Measurements from ENCODE around the gene MEGF9. TPM values are rescaled to one million over a fixed set of nuclear protein-coding genes. Genes with fewer than 3 reads are reported as not detected.

Gene MEGF9
- total and polyA plus RNA-seq, 2 of the 13 experiments (the other 11 are each of a cell fraction or from before 2014, with no cell fraction given) = 3.1 to 3.3 TPM

GRCh38 chr9:120711841-120712538 lies 2.3 kb downstream of the MEGF9 start (continued):
- no peak for TF ChIP-seq ZBTB43 (CRISPR knock-in tag; conservative IDR thresholded peaks at IDR 0.05)
- TF ChIP-seq ZNF562 (CRISPR knock-in tag; IDR thresholded peaks at IDR 0.05; ENCODE audit: borderline replicate concordance) = no peak
- TF ChIP-seq ZMYM3 (CRISPR knock-in tag; IDR thresholded peaks at IDR 0.05) = peak; percentile 59; the same call in 1 of the 2 replicates
- TF ChIP-seq HNF1A (IDR thresholded peaks at IDR 0.05; ENCODE audit: low read depth) = no peak
- TF ChIP-seq HNF1A (CRISPR knock-in tag; IDR thresholded peaks at IDR 0.05; ENCODE audit: borderline replicate concordance) = no peak
- TF ChIP-seq JUN (CRISPR knock-in tag; IDR thresholded peaks at IDR 0.05) = no peak
- no peak for TF ChIP-seq DMTF1 (CRISPR knock-in tag; IDR thresholded peaks at IDR 0.05)
- TF ChIP-seq SMC3 (IDR thresholded peaks at IDR 0.05; ENCODE audit: low read length) = no peak
- no peak for TF ChIP-seq NFAT5 (CRISPR knock-in tag; IDR thresholded peaks at IDR 0.05)
- no peak for TF ChIP-seq ZFP36 (IDR thresholded peaks at IDR 0.05; ENCODE audit: borderline replicate concordance, low read depth, low read length, partially characterized antibody)
- no peak for TF ChIP-seq ZBTB1 (CRISPR knock-in tag; IDR thresholded peaks at IDR 0.05; ENCODE audit: borderline replicate concordance)
- TF ChIP-seq FOXA3 (CRISPR knock-in tag; IDR thresholded peaks at IDR 0.05) = no peak
- no peak for TF ChIP-seq ZNF33B (CRISPR knock-in tag; IDR thresholded peaks at IDR 0.05)
- no peak for TF ChIP-seq ELK4 (CRISPR knock-in tag; IDR thresholded peaks at IDR 0.05; ENCODE audit: borderline replicate concordance)
- TF ChIP-seq KDM5B (CRISPR knock-in tag; IDR thresholded peaks at IDR 0.05; ENCODE audit: borderline replicate concordance) = no peak
